Body of pancreas (tissue), 4 donors: ENCODE data around the gene GPI. TPM values are rescaled to one million over a fixed set of nuclear protein-coding genes. Genes with fewer than 3 reads are reported as not detected.

Experiments used
- ATAC-seq: fragments of 150-250 bp; one replicate; pipeline ENCODE4 v1.9.1; 2016
- DNase-seq, 4 donors: peaks; one replicate each; pipeline ENCODE4 v3.0.0-alpha.2; 2019
- H3K27ac ChIP-seq, 4 donors: fragments of 200-600 bp; sonication (generic); 1 replicate in 3 of 4; 2 replicates in 1 of 4; pipeline versions ENCODE4 v1.5.1 to v1.6.1; 2016 to 2019; ENCODE audit warnings: mild to moderate bottlenecking in 1 of 4, mixed read lengths in 1 of 4, moderate library complexity in 1 of 4
- H3K27me3 ChIP-seq, 2 donors: fragments of 200-600 bp; sonication (generic); one replicate each; pipeline ENCODE4 v1.6.0; 2016; ENCODE audit warnings: mild to moderate bottlenecking in 1 of 2
- H3K36me3 ChIP-seq, 2 donors: fragments of 200-600 bp; sonication (generic); replicated peaks in 1 of 2; 2 replicates each; pipeline ENCODE4 v1.5.1; 2016; ENCODE audit warnings: low read depth in 2 of 2; ENCODE audit not compliant: insufficient read depth in 1 of 2
- H3K4me1 ChIP-seq: fragments of 200-600 bp; sonication (generic); one replicate; pipeline ENCODE4 v1.6.0; 2016
- H3K4me3 ChIP-seq, 2 donors: fragments of 200-600 bp; sonication (generic); 1 replicate in 1 of 2; 2 replicates in 1 of 2; pipeline ENCODE4 v1.5.1; 2016 to 2019
- H3K9me3 ChIP-seq, 3 donors: fragments of 200-600 bp; sonication (generic); 1 replicate in 2 of 3; 2 replicates in 1 of 3; pipeline ENCODE4 v1.5.1; 2016
- POLR2A ChIP-seq, 3 donors: fragments of 450-650 bp; IDR thresholded peaks; one replicate each; pipeline ENCODE4 v1.6.1; 2016; ENCODE audit warnings: antibody characterized with exemption in 3 of 3, mild to moderate bottlenecking in 2 of 3
- WGBS, 2 donors: methylation state at CpG; one replicate each; pipeline ENCODE4 v1.1.5; 2017; 5-methylcytosine and 5-hydroxymethylcytosine counted together
- intact Hi-C: fragments of 100-400 bp; cut with DNase I; formaldehyde crosslinking; loops from one replicate; pipeline ENCODE4 v1.15.1; 2023
- total RNA-seq, 2 donors: library from RNA; depleted of rRNA; stranded (reverse); fragments of >200 nt; gene quantifications; one replicate each; pipeline ENCODE4 v1.1.0, GENCODE V29; 2016
- TF ChIP-seq, protein P1 (sequence below), 7 experiments: fragments of 450-650 bp in 4 of 7; fragments of 200-600 bp in 3 of 7; sonication (generic) in 3 of 7; IDR thresholded peaks; one replicate each; pipeline ENCODE4 v1.5.1; 2016 to 2019; ENCODE audit warnings: antibody characterized with exemption in 7 of 7

The GPI gene
- total RNA-seq, 2 donors from 2014 or later: 66.4 to 118 TPM

- Histone ChIP-seq H3K4me3 (peak overlapping the region; percentile 78 to 95), H3K27ac (peak overlapping the region; percentile 54 to 86 (median 80)), H3K36me3 (no peaks in the 10 kb centered on the region), H3K4me1 (peaks cover 39% of the 10 kb centered on the region), H3K9me3 (no peaks in the 10 kb centered on the region), H3K27me3 (no peaks in the 10 kb centered on the region)
- ATAC-seq (peak; percentile 61), DNase-seq (peak in 3 of 4 donors; percentile 17 to 39 (median 37))
- 0% methylated on average over 11 to 68 of the region's 68 CpGs for WGBS, 2 donors
- TF ChIP-seq, protein P1, sequence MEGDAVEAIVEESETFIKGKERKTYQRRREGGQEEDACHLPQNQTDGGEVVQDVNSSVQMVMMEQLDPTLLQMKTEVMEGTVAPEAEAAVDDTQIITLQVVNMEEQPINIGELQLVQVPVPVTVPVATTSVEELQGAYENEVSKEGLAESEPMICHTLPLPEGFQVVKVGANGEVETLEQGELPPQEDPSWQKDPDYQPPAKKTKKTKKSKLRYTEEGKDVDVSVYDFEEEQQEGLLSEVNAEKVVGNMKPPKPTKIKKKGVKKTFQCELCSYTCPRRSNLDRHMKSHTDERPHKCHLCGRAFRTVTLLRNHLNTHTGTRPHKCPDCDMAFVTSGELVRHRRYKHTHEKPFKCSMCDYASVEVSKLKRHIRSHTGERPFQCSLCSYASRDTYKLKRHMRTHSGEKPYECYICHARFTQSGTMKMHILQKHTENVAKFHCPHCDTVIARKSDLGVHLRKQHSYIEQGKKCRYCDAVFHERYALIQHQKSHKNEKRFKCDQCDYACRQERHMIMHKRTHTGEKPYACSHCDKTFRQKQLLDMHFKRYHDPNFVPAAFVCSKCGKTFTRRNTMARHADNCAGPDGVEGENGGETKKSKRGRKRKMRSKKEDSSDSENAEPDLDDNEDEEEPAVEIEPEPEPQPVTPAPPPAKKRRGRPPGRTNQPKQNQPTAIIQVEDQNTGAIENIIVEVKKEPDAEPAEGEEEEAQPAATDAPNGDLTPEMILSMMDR (IDR thresholded peaks at IDR 0.05): no peak
- no peak for TF ChIP-seq POLR2A (IDR thresholded peaks at IDR 0.05)
- intact Hi-C loops: no loop called here
Measured at GRCh38 chr19:34428549-34429285, 63.7 kb downstream of the GPI start.

- H3K4me1 ChIP-seq: peaks cover 39% of the 10 kb centered on the region
Measured at GRCh38 chr19:34429553-34429952, 64.6 kb downstream of the GPI start.

DNA sequence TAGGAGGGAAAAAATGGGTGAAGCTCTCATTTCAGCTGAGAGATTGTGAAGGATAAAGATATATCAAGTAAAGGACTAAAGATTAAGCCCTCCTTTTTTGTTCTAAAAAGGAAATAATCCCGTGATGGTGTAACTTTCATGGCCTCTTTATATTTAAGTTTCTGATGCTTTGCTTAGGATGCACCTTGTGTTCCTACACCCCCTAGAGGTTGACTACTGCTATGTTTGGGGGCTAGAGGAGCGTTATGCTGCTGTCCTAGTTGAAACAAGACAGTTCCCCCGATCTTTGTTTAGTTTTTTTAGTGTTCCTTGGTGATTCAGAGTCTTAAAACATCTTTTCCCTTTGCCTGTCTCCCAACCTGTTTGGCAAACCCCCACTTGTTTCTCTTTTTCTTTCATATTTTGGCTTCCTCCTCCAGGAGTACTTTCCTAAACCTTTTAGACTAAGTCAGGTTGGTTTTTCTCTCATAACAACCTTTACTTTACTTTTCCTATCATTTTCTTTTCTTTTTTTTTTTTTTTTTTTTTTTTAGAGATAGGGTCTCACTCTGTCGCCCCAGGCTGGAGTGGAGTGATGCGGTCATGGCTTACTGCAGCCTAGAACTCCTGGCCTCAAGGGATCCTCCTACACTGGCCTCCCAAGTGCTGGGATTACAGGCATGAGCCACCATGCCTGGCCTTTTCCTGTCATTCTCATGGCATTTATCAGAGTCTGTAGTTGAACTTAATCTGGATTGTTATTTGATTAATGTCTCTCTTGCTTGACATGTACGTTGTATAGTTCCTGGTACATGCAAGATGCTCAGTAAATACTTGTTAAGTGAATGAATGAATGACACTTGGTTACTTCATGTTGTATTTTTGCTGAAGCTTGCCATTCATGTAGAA is 66.0 kb downstream of the GPI start:
- intact Hi-C loops: no loop called here

More at GRCh38 chr19:34429553-34429952, 64.6 kb downstream of the GPI start:
- ATAC-seq (no peak), DNase-seq (no peak)
- H3K4me3 ChIP-seq: no peak overlapping the region
- H3K36me3 ChIP-seq: no peaks in the 10 kb centered on the region
- TF ChIP-seq POLR2A (IDR thresholded peaks at IDR 0.05): no peak
- TF ChIP-seq, protein P1 (IDR thresholded peaks at IDR 0.05): no peak
- no peaks in the 10 kb centered on the region for H3K9me3 ChIP-seq
- intact Hi-C loops: no loop called here
- 69 to 74% methylated on average over 9 of the region's 9 CpGs for WGBS, 2 donors
- no peak overlapping the region for H3K27ac ChIP-seq
- no peaks in the 10 kb centered on the region for H3K27me3 ChIP-seq

DNA sequence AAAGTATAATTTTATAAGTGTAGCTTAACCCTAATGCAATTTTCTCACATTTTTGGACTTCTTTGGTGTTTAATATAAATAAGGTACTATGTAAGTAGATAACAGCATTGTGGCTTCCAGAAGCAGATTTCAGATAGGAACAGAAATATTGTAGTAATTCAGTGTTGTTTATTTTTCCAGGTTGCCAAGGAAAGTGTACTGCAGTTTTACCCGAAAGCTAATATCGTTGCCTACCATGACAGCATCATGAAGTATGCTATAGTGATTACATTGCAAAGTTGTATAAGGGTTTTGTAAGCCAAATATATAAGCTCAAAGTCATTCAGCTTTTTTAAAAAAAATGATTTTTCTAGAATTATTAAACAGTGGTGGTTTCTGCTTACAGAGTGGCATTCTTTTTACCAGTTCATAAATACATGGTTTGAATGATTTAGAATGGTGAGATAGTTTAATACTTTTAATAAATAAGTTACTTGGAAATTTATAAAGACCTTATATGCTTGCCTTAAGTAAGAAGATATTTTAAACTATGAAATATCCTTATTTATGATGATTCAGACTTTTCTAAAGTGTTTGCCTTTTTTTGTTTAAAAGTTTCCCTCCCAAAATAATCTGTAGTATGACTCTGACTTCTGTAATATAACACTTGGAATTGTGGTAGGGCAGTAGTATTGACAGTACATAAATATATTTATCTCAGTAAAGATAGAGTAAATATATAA is 66.8 kb downstream of the GPI start:
- H3K4me3 ChIP-seq: no peak overlapping the region
- peaks cover 0 to 9% of the 10 kb centered on the region in 2 donors for H3K36me3 ChIP-seq
- H3K27me3 ChIP-seq: no peaks in the 10 kb centered on the region
- DNase-seq: no peak
- no peaks in the 10 kb centered on the region for H3K9me3 ChIP-seq
- intact Hi-C loops: no loop called here
- H3K27ac ChIP-seq: no peak overlapping the region
- no peak for TF ChIP-seq POLR2A (IDR thresholded peaks at IDR 0.05)
- TF ChIP-seq, protein P1 (IDR thresholded peaks at IDR 0.05): no peak
- ATAC-seq: no peak
- WGBS, 2 donors: 36 to 43% methylated on average over 2 of the region's 2 CpGs
- peaks cover 39% of the 10 kb centered on the region for H3K4me1 ChIP-seq

More for the DNA sequence above, 66.0 kb downstream of the GPI start:
- H3K27me3 ChIP-seq: no peaks in the 10 kb centered on the region
- no peak overlapping the region for H3K27ac ChIP-seq
- H3K4me3 ChIP-seq: no peak overlapping the region
- H3K4me1 ChIP-seq: peaks cover 39% of the 10 kb centered on the region
- H3K36me3 ChIP-seq: peaks cover 0 to 4% of the 10 kb centered on the region in 2 donors
- no peak for ATAC-seq
- 32 to 37% methylated on average over 6 of the region's 6 CpGs for WGBS, 2 donors
- no peaks in the 10 kb centered on the region for H3K9me3 ChIP-seq
- DNase-seq: peak in 1 of 4 donors; percentile 11
- TF ChIP-seq, protein P1 (IDR thresholded peaks at IDR 0.05): peak in 6 of 7 experiments; percentile 31 to 48 (median 35)
- no peak for TF ChIP-seq POLR2A (IDR thresholded peaks at IDR 0.05)
